MG63 (cell line): ENCODE measurements around the gene PRSS27. TPM values are rescaled to one million over a fixed set of nuclear protein-coding genes. Genes with fewer than 3 reads are reported as not detected.

Experiments used
- DNase-seq: peaks from one replicate; pipeline ENCODE4 v3.0.0-alpha.2; 2020
- H3K27me3 ChIP-seq: fragments of 250-450 bp; sonication (Bioruptor Pico); 2 replicates; pipeline ENCODE4 v1.5.1; 2020; ENCODE audit warnings: mild to moderate bottlenecking, moderate library complexity
- H3K36me3 ChIP-seq: fragments of 250-450 bp; sonication (Bioruptor Pico); 2 replicates; pipeline ENCODE4 v1.5.1; 2020; ENCODE audit warnings: mild to moderate bottlenecking, moderate library complexity
- H3K4me3 ChIP-seq: fragments of 250-450 bp; sonication (Bioruptor Pico); 2 replicates; pipeline ENCODE4 v1.5.1; 2020; ENCODE audit warnings: mild to moderate bottlenecking, moderate library complexity
- H3K9me3 ChIP-seq: fragments of 250-450 bp; sonication (Bioruptor Pico); 2 replicates; pipeline ENCODE4 v1.5.1; 2020; ENCODE audit warnings: mild to moderate bottlenecking, moderate library complexity
- total RNA-seq: library from RNA; depleted of rRNA; stranded (reverse); fragments of >200 nt; shearing (Covaris generic); gene quantifications from 2 replicates; pipeline ENCODE4 v1.2.3, GENCODE V29; 2014; ENCODE audit warnings: low replicate concordance

The PRSS27 gene
- total RNA-seq, 1 experiment from 2014 or later, result 1.7 TPM

- Histone ChIP-seq H3K4me3 (no peak overlapping the region), H3K27me3 (no peaks in the 10 kb centered on the region), H3K9me3 (no peaks in the 10 kb centered on the region), H3K36me3 (peaks cover 41% of the 10 kb centered on the region)
- DNase-seq, result no peak
Observed at GRCh38 chr16:2706611-2707311, 13.3 kb downstream of the PRSS27 start.

- Histone ChIP-seq H3K36me3 (peaks cover 48% of the 10 kb centered on the region), H3K9me3 (no peaks in the 10 kb centered on the region), H3K27me3 (no peaks in the 10 kb centered on the region), H3K4me3 (no peak overlapping the region)
- DNase-seq, result no peak
Observed at GRCh38 chr16:2706085-2706484, 13.9 kb downstream of the PRSS27 start.

GRCh38 chr16:2705351-2705750 is 14.7 kb downstream of the PRSS27 start:
- DNase-seq, result no peak
- Histone ChIP-seq H3K27me3 (no peaks in the 10 kb centered on the region), H3K36me3 (peaks cover 55% of the 10 kb centered on the region), H3K4me3 (no peak overlapping the region), H3K9me3 (no peaks in the 10 kb centered on the region)

- H3K27me3 ChIP-seq, result no peaks in the 10 kb centered on the region
- H3K9me3 ChIP-seq, result no peaks in the 10 kb centered on the region
- no peak overlapping the region for H3K4me3 ChIP-seq
- peaks cover 59% of the 10 kb centered on the region for H3K36me3 ChIP-seq
- no peak for DNase-seq
Observed at GRCh38 chr16:2704983-2705275, 15.1 kb downstream of the PRSS27 start.

- no peak overlapping the region for H3K4me3 ChIP-seq
- H3K36me3 ChIP-seq, result peaks cover 64% of the 10 kb centered on the region
- no peaks in the 10 kb centered on the region for H3K27me3 ChIP-seq
- H3K9me3 ChIP-seq, result no peaks in the 10 kb centered on the region
- no peak for DNase-seq
Observed at GRCh38 chr16:2704166-2704982, 15.7 kb downstream of the PRSS27 start.

GRCh38 chr16:2702871-2703745 is 16.9 kb downstream of the PRSS27 start:
- Histone ChIP-seq H3K9me3 (no peaks in the 10 kb centered on the region), H3K27me3 (no peaks in the 10 kb centered on the region), H3K4me3 (no peak overlapping the region), H3K36me3 (peaks cover 62% of the 10 kb centered on the region)
- no peak for DNase-seq

- Histone ChIP-seq H3K36me3 (peaks cover 62% of the 10 kb centered on the region), H3K27me3 (no peaks in the 10 kb centered on the region), H3K4me3 (no peak overlapping the region), H3K9me3 (no peaks in the 10 kb centered on the region)
- DNase-seq, result no peak
Observed at GRCh38 chr16:2702438-2702825, 17.6 kb downstream of the PRSS27 start.

GRCh38 chr16:2701713-2702437 is 18.1 kb downstream of the PRSS27 start:
- DNase-seq, result no peak

GRCh38 chr16:2701272-2701671 is 18.8 kb downstream of the PRSS27 start:
- DNase-seq, result no peak
- peaks cover 65% of the 10 kb centered on the region for H3K36me3 ChIP-seq
- H3K4me3 ChIP-seq, result no peak overlapping the region
- H3K9me3 ChIP-seq, result no peaks in the 10 kb centered on the region
- H3K27me3 ChIP-seq, result no peaks in the 10 kb centered on the region

More at GRCh38 chr16:2701713-2702437, 18.1 kb downstream of the PRSS27 start:
- H3K27me3 ChIP-seq, result no peaks in the 10 kb centered on the region
- H3K9me3 ChIP-seq, result no peaks in the 10 kb centered on the region
- peaks cover 63% of the 10 kb centered on the region for H3K36me3 ChIP-seq
- H3K4me3 ChIP-seq, result no peak overlapping the region

- no peak for DNase-seq
- no peaks in the 10 kb centered on the region for H3K27me3 ChIP-seq
- H3K36me3 ChIP-seq, result peaks cover 65% of the 10 kb centered on the region
- H3K4me3 ChIP-seq, result no peak overlapping the region
- H3K9me3 ChIP-seq, result no peaks in the 10 kb centered on the region
Observed at GRCh38 chr16:2700786-2701185, 19.2 kb downstream of the PRSS27 start.

GRCh38 chr16:2699791-2700600 is 20.0 kb downstream of the PRSS27 start:
- no peak for DNase-seq
- H3K27me3 ChIP-seq, result no peaks in the 10 kb centered on the region
- H3K36me3 ChIP-seq, result peaks cover 61% of the 10 kb centered on the region
- H3K9me3 ChIP-seq, result no peaks in the 10 kb centered on the region
- no peak overlapping the region for H3K4me3 ChIP-seq

- Histone ChIP-seq H3K36me3 (peaks cover 60% of the 10 kb centered on the region), H3K4me3 (no peak overlapping the region)
- no peak for DNase-seq
Observed at GRCh38 chr16:2698965-2699750, 20.9 kb downstream of the PRSS27 start.

GRCh38 chr16:2698103-2698870 is 21.7 kb downstream of the PRSS27 start:
- peaks cover 59% of the 10 kb centered on the region for H3K36me3 ChIP-seq
- no peaks in the 10 kb centered on the region for H3K9me3 ChIP-seq
- DNase-seq, result no peak
- no peak overlapping the region for H3K4me3 ChIP-seq
- H3K27me3 ChIP-seq, result no peaks in the 10 kb centered on the region

More at GRCh38 chr16:2698965-2699750, 20.9 kb downstream of the PRSS27 start:
- no peaks in the 10 kb centered on the region for H3K9me3 ChIP-seq
- no peaks in the 10 kb centered on the region for H3K27me3 ChIP-seq

GRCh38 chr16:2697401-2697948 is 22.5 kb downstream of the PRSS27 start:
- no peaks in the 10 kb centered on the region for H3K27me3 ChIP-seq
- DNase-seq, result no peak
- H3K36me3 ChIP-seq, result peaks cover 61% of the 10 kb centered on the region
- no peak overlapping the region for H3K4me3 ChIP-seq
- H3K9me3 ChIP-seq, result no peaks in the 10 kb centered on the region
